ENCODE data around the gene POLR2J.
"Not testable (repeated sequence)": the region's sequence is repeated elsewhere in the genome, so short reads cannot be mapped to it uniquely, and the experiment has no call there.

The POLR2J gene

GRCh38 chr7:102478314-102479208 lies at the start of gene POLR2J:
Gene POLR2J, minus strand, starts transcription at chr7:102478922. Its CDS starts 62 bp downstream, at chr7:102478860.
- Mint-ChIP-seq H3K27ac (peak within 1 kb of the TSS; percentile 78), H3K4me3 (peak within 1 kb of the TSS; percentile 87)
- H3K4me1 Mint-ChIP-seq (ENCODE audit: low read depth); H3K27me3 Mint-ChIP-seq; H3K36me3 Mint-ChIP-seq; H3K9me3 Mint-ChIP-seq (ENCODE audit: low read depth): not testable (repeated sequence)

GRCh38 chr7:102527822-102528793 lies 49.4 kb upstream of the POLR2J start:
- not testable (repeated sequence) for H3K4me1 Mint-ChIP-seq (ENCODE audit: low read depth); H3K36me3 Mint-ChIP-seq; H3K27ac Mint-ChIP-seq; H3K9me3 Mint-ChIP-seq (ENCODE audit: low read depth); H3K27me3 Mint-ChIP-seq; H3K4me3 Mint-ChIP-seq

GRCh38 chr7:102527182-102527581 lies 48.5 kb upstream of the POLR2J start:
- H3K4me3 Mint-ChIP-seq; H3K4me1 Mint-ChIP-seq (ENCODE audit: low read depth); H3K27ac Mint-ChIP-seq; H3K9me3 Mint-ChIP-seq (ENCODE audit: low read depth); H3K36me3 Mint-ChIP-seq; H3K27me3 Mint-ChIP-seq: not testable (repeated sequence)

- H3K27me3 Mint-ChIP-seq; H3K9me3 Mint-ChIP-seq (ENCODE audit: low read depth); H3K27ac Mint-ChIP-seq; H3K36me3 Mint-ChIP-seq; H3K4me1 Mint-ChIP-seq (ENCODE audit: low read depth); H3K4me3 Mint-ChIP-seq: not testable (repeated sequence)
Measured at GRCh38 chr7:102524803-102525202, 46.1 kb upstream of the POLR2J start.

DNA sequence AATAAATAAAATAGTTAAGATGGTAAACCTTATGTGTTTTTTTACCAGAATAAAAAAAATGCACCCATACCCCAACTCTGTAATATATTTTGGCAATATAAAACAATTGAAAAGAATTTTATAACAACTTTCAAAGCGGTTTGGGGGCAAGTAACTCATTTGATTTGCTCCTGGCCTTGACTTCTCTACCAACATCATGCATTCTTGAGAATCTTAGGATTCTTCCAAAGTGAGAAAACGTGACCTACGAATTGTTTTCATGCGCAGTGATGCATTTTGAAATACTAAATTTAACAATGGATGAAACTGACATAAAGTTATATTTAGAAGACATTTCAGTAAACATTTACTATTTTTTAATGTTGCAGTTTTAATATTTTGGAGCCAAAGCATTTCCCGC lies 42.1 kb upstream of the POLR2J start:
- not testable (repeated sequence) for H3K4me3 Mint-ChIP-seq; H3K4me1 Mint-ChIP-seq (ENCODE audit: low read depth); H3K36me3 Mint-ChIP-seq; H3K27me3 Mint-ChIP-seq; H3K9me3 Mint-ChIP-seq (ENCODE audit: low read depth); H3K27ac Mint-ChIP-seq

DNA sequence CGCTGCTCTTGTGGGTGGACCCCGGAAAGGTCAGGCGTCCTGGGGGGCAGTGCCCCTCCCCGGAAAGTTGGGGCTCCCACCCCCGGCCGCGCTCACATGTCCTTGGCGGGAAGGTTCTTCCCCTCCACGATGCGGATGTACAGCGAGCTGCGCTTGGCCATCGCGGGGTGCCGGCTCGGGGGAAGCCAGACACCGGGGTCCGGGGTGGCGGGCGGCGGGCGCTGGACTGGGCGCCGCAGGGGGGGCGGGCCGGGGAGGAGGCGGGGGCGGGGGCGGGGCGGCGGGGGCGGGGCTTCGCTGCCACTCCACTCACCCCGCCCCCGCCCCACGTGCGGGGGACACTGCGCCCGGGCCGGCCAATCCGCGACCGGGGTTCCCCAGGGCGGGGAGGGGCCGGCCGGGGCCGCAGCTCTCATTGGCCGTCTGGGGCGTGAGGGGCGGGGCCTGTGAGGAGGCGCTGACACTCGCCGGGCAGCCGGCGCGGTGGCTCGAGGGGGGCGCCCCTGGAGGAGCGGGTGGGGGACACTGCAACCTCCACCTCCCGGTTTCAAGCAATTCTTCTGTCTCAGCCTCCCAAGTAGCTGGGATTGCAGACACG lies 38.9 kb upstream of the POLR2J start, which contains the start of gene RASA4B:
Gene RASA4B (minus strand): TSS at position 228 of the 598 bp plus-strand sequence. CDS start 67 bp downstream, at position 161.
- not testable (repeated sequence) for H3K36me3 Mint-ChIP-seq; H3K4me1 Mint-ChIP-seq (ENCODE audit: low read depth); H3K27ac Mint-ChIP-seq; H3K27me3 Mint-ChIP-seq; H3K4me3 Mint-ChIP-seq; H3K9me3 Mint-ChIP-seq (ENCODE audit: low read depth)

DNA sequence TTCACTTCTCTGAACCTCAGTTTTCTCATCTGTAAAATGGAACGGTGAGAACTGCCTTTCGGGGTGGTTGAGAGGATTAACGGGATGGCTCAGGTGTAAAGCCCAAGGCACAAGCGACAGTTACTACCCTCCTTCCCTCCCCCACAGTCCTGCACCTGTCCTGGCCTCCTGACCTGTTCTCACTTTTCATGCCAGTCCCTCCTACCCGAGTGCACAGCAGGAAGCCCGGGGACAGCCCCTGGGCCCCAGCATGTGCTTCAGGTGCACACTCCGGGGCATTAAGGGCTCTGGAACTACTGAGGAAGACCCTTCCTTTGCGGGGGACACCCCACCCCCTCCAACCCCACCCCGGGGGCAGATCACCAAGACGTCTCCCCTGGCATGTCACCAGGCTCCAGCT lies 38.2 kb upstream of the POLR2J start:
- not testable (repeated sequence) for H3K27me3 Mint-ChIP-seq, H3K4me3 Mint-ChIP-seq

DNA sequence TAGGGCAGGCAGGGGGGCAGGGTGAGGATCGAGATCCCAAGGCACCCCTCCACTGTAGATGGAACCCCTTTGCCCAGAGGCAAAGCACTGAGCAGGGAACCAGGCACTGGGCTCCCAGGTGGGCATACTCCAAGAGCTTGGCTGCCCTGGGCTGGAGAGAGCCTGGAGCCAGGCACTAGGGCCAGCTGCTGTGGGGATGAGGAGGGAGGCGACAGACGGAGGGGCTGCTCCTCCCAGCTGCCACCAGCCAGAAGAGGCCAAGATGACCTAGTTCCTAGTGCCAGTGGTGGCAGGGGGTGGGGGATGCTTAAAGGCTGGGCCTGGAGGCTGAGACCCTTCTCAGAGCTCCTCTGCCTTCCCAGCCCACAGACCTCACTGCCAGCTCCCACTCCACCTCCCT lies 37.2 kb upstream of the POLR2J start:
- H3K27ac Mint-ChIP-seq; H3K36me3 Mint-ChIP-seq; H3K4me1 Mint-ChIP-seq (ENCODE audit: low read depth); H3K27me3 Mint-ChIP-seq; H3K9me3 Mint-ChIP-seq (ENCODE audit: low read depth); H3K4me3 Mint-ChIP-seq: not testable (repeated sequence)

More for the DNA sequence above, 38.2 kb upstream of the POLR2J start:
- H3K27ac Mint-ChIP-seq; H3K4me1 Mint-ChIP-seq (ENCODE audit: low read depth); H3K9me3 Mint-ChIP-seq (ENCODE audit: low read depth); H3K36me3 Mint-ChIP-seq: not testable (repeated sequence)

DNA sequence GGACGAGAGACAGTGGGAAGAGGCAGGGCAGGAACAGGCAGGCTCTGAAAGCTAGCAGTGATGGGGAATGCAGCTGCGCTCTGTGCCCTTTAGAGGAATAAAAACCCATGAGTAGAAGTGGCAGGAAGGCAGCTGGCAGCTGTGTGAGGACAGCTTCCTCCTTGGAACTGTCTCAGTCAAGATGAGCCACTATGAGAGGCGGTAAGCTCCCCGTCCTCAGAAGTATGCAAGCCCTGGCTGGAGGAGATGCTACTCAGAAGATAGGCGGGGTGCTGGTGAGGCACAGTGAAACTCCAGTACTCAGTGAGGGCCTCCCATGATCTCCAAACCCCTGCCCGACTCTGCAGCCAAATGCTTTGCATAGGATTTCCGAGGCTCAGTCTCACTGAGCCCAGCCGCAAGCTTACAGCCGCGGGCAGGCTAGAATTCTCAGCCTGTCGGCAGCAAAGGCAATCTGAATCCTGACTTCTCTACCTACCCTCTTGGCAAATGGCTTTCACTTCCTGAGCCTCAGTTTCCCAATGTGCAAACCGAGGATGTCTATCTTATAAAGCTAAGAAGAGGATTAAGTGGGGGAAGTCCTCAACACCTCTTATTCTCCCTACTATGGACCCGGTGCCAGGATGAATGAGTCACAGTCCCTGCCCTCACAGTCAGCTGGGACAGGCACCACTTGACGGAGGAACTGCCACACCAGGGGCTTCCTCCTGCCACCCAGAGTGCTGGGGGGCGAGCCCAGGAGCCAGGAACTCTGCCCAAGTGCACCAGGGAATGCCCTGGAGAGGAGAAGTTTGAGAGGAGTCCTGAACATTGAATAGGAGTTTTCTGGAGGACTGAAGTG lies 36.4 kb upstream of the POLR2J start:
- not testable (repeated sequence) for H3K27me3 Mint-ChIP-seq; H3K4me1 Mint-ChIP-seq (ENCODE audit: low read depth); H3K27ac Mint-ChIP-seq; H3K9me3 Mint-ChIP-seq (ENCODE audit: low read depth); H3K4me3 Mint-ChIP-seq; H3K36me3 Mint-ChIP-seq

DNA sequence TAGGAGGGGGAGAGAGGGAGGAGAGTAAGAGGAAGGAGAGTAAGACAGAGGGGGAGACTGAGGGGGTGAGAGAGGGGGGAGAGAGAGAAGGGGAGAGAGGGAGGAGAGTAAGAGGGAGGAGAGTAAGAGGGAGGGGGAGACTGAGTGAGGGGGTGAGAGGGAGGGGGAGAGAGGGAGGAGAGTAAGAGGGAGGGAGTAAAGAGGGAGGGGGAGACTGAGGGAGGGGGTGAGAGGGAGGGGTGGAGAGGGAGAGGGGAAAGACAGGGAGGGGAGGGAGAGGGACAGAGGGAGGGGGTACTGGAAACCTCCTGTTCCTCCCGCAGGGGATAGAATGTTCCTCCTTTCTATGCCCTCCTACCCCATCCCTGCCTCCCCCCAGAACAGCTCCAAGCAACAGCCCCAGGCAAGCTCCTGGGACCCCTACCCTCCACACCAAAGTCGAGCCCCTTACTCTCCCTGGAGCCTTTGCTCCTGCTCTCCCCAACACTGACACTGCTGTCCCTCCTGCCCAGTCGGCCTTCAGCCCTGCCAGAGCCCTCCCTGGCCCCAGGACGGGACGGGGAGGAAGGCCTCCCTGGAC lies 34.0 kb upstream of the POLR2J start:
- not testable (repeated sequence) for H3K27me3 Mint-ChIP-seq; H3K9me3 Mint-ChIP-seq (ENCODE audit: low read depth); H3K27ac Mint-ChIP-seq; H3K36me3 Mint-ChIP-seq; H3K4me3 Mint-ChIP-seq; H3K4me1 Mint-ChIP-seq (ENCODE audit: low read depth)

DNA sequence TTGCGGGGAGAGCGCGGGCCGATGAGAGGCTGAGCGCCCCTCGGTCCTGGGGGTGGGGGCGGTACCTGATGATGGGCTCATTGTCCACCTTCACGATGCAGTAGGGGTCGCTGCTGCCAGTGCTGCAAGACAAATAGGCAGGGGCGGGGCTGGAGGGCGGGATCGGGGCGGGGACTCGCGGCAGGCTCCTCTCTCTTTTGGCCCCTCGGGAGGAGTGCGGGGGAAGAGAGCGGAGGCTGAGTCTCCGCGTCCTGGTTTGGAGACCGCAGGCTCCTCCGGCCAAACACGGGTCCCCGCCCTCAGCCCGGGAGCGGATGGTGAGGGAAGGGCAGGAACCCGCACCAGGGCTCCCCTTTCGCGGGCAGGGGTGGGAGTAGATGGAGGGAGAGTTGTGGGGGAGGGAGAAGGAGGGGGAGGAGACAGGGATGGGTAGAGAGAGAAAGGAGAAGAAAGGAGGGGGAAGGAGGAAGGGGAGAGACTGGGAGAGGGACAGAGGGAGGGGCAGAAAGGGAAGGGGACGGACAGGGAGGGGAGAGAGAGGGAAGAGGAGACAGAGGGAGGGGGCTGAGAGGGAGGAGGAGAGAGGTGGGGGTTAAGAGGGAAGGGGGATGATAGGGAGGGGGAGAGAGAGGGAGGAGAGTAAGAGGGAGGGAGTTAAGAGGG lies 33.3 kb upstream of the POLR2J start:
- H3K27me3 Mint-ChIP-seq; H3K4me3 Mint-ChIP-seq; H3K27ac Mint-ChIP-seq; H3K9me3 Mint-ChIP-seq (ENCODE audit: low read depth); H3K36me3 Mint-ChIP-seq; H3K4me1 Mint-ChIP-seq (ENCODE audit: low read depth): not testable (repeated sequence)

- H3K9me3 Mint-ChIP-seq (ENCODE audit: low read depth); H3K4me3 Mint-ChIP-seq; H3K4me1 Mint-ChIP-seq (ENCODE audit: low read depth); H3K36me3 Mint-ChIP-seq; H3K27me3 Mint-ChIP-seq; H3K27ac Mint-ChIP-seq: not testable (repeated sequence)
Measured at GRCh38 chr7:102510575-102510974, 31.9 kb upstream of the POLR2J start.

- not testable (repeated sequence) for H3K9me3 Mint-ChIP-seq (ENCODE audit: low read depth); H3K27me3 Mint-ChIP-seq; H3K4me3 Mint-ChIP-seq; H3K4me1 Mint-ChIP-seq (ENCODE audit: low read depth); H3K27ac Mint-ChIP-seq; H3K36me3 Mint-ChIP-seq
Measured at GRCh38 chr7:102507410-102508088, 28.8 kb upstream of the POLR2J start.
